Endothelial cell of umbilical vein (primary cell): ENCODE data around the gene CCDC107. TPM values are rescaled to one million over a fixed set of nuclear protein-coding genes. Genes with fewer than 3 reads are reported as not detected.

Source experiments
- BruUV-seq: library from RNA; stranded (reverse); fragments of 400-500 nt; replicated peaks from 2 replicates; lab custom pipeline; 2021; lab: Mats Ljungman, UMichigan
- CTCF ChIA-PET: fragments of 300-600, 350-600 bp; sonication (Branson Sonifier 250); formaldehyde crosslinking; loops from one replicate; lab custom pipeline; 2021; ENCODE audit warnings: antibody characterized with exemption, inconsistent platforms; lab: Charles Lee
- POLR2A ChIA-PET: fragments of 300-600, 350-600 bp; sonication (Branson Sonifier 250); formaldehyde crosslinking; loops from one replicate; lab custom pipeline; 2021; ENCODE audit warnings: antibody characterized with exemption, inconsistent platforms; lab: Charles Lee
- DNase-seq: peaks from one replicate; pipeline ENCODE4 v3.0.0-alpha.2; 2011; ENCODE audit warnings: low read depth, low spot score
- FAIRE-seq: peaks from 2 replicates; lab custom pipeline; 2011; peaks lifted over from hg19 to GRCh38; lab: Jason Lieb, UNC
- H2AFZ ChIP-seq: 2 replicates; pipeline ENCODE4 v1.6.0; 2012; ENCODE audit warnings: low read depth, low read length, control low read depth, inconsistent platforms
- H3K27ac ChIP-seq: 2 replicates; pipeline ENCODE4 v1.5.1; 2011; ENCODE audit warnings: low read depth, mild to moderate bottlenecking, control low read depth, low read length, moderate library complexity; ENCODE audit not compliant: insufficient read depth
- H3K27me3 ChIP-seq, 2 experiments: 2 replicates each; pipeline versions ENCODE4 v1.6.0 to v1.6.1; 2011; ENCODE audit warnings: low read length in 2 of 2, mixed read lengths in 1 of 2; ENCODE audit not compliant: control insufficient read depth in 2 of 2, insufficient read depth in 2 of 2
- H3K36me3 ChIP-seq, 2 experiments: 2 replicates in 1 of 2; 3 replicates in 1 of 2; pipeline ENCODE4 v1.5.1; 2011; ENCODE audit warnings: low read length in 2 of 2, mild to moderate bottlenecking in 1 of 2, moderate library complexity in 1 of 2; ENCODE audit not compliant: control insufficient read depth in 2 of 2, insufficient read depth in 2 of 2; ENCODE audit errors: extremely low read depth in 1 of 2
- H3K4me1 ChIP-seq: 3 replicates; pipeline ENCODE4 v1.5.1; 2011; ENCODE audit warnings: mild to moderate bottlenecking, low read length; ENCODE audit not compliant: control insufficient read depth, insufficient read depth; ENCODE audit errors: extremely low read depth
- H3K4me2 ChIP-seq: 2 replicates; pipeline ENCODE4 v1.6.1; 2011; ENCODE audit warnings: low read length, control low read depth, mixed read lengths; ENCODE audit not compliant: insufficient read depth
- H3K4me3 ChIP-seq, 3 experiments: fragments of 200-600 bp in 1 of 3; sonication (generic), shearing (Covaris generic) in 1 of 3; replicated peaks in 1 of 3; 2 replicates each; pipeline ENCODE4 v1.5.1; 2011 to 2016; ENCODE audit warnings: control low read depth in 3 of 3, low read length in 3 of 3, mild to moderate bottlenecking in 2 of 3, inconsistent platforms in 1 of 3, low read depth in 1 of 3, moderate library complexity in 1 of 3; ENCODE audit not compliant: insufficient read depth in 1 of 3
- H3K79me2 ChIP-seq: 2 replicates; pipeline ENCODE4 v1.6.0; 2012; ENCODE audit warnings: low read length, inconsistent platforms; ENCODE audit not compliant: control insufficient read depth, insufficient read depth
- H3K9ac ChIP-seq: replicated peaks from 2 replicates; pipeline ENCODE3; 2011; ENCODE audit warnings: low read length, control low read depth; ENCODE audit not compliant: insufficient read depth; ENCODE audit errors: extremely low read depth
- H3K9me1 ChIP-seq: replicated peaks from 3 replicates; pipeline ENCODE4 v1.6.0; 2011; ENCODE audit warnings: mild to moderate bottlenecking, low read length; ENCODE audit not compliant: control insufficient read depth, insufficient read depth; ENCODE audit errors: extremely low read depth
- H3K9me3 ChIP-seq: replicated peaks from 2 replicates; pipeline ENCODE4 v1.5.1; 2012; ENCODE audit warnings: low read length, inconsistent platforms; ENCODE audit not compliant: control insufficient read depth, insufficient read depth
- H4K20me1 ChIP-seq: replicated peaks from 2 replicates; pipeline ENCODE3; 2011; ENCODE audit warnings: mild to moderate bottlenecking, low read length; ENCODE audit not compliant: control insufficient read depth, insufficient read depth; ENCODE audit errors: extremely low read depth
- EZH2 ChIP-seq: IDR thresholded peaks from 2 replicates; pipeline ENCODE4 v1.6.1; 2012; ENCODE audit warnings: borderline replicate concordance, low read depth, mild to moderate bottlenecking, moderate library complexity, low read length, inconsistent platforms; ENCODE audit not compliant: severe bottlenecking
- FOS ChIP-seq: IDR thresholded peaks from 2 replicates; pipeline ENCODE4 v1.6.1; 2011; ENCODE audit warnings: mild to moderate bottlenecking, low read length, moderate library complexity, borderline replicate concordance; ENCODE audit not compliant: insufficient read depth
- GATA2 ChIP-seq: IDR thresholded peaks from 2 replicates; pipeline ENCODE4 v1.7.0; 2011; ENCODE audit warnings: low read depth, mild to moderate bottlenecking, moderate library complexity, mixed read lengths, low read length; ENCODE audit not compliant: insufficient read length, insufficient read depth
- JUN ChIP-seq: IDR thresholded peaks from 2 replicates; pipeline ENCODE4 v1.6.1; 2011; ENCODE audit warnings: borderline replicate concordance, low read depth; ENCODE audit not compliant: insufficient read length, insufficient read depth
- MYC ChIP-seq: IDR thresholded peaks from one replicate; pipeline ENCODE4 v1.6.1; 2011; ENCODE audit warnings: mild to moderate bottlenecking, low read depth, low read length
- POLR2A ChIP-seq: IDR thresholded peaks from 2 replicates; pipeline ENCODE4 v1.6.1; 2012; ENCODE audit warnings: low read depth, mild to moderate bottlenecking, control low read depth, low read length
- POLR2AphosphoS5 ChIP-seq: IDR thresholded peaks from 2 replicates; pipeline ENCODE4 v1.6.1; 2012; ENCODE audit warnings: low read depth, mild to moderate bottlenecking, control low read depth, low read length, moderate library complexity; ENCODE audit not compliant: insufficient read depth
- dilution Hi-C: fragments of 300-500 bp; cut with MboI; formaldehyde crosslinking; loops from one replicate; pipeline ENCODE4 v1.15.0; 2019; ENCODE audit warnings: low sequenced_read_pairs; ENCODE audit not compliant: extremely low pct_ligation_motif_present
- intact Hi-C: fragments of 100-400 bp; cut with micrococcal nuclease; formaldehyde crosslinking; loops from one replicate; pipeline ENCODE4 v1.10.0; 2022
- polyA plus RNA-seq, 4 experiments: library from polyadenylated mRNA; depleted of rRNA in 3 of 4; stranded (reverse) in 3 of 4; unstranded in 1 of 4; fragments of >200 nt; gene quantifications; 2 replicates each; pipeline versions ENCODE4 v1.2.1 to v1.2.3, GENCODE V29; 2011 to 2012; ENCODE audit warnings: missing spikeins in 1 of 4
- total RNA-seq: library from RNA; stranded (reverse); gene quantifications from 2 replicates; pipeline ENCODE4 v1.2.3, GENCODE V29; 2021
- TF ChIP-seq, protein P1 (sequence below): IDR thresholded peaks from 2 replicates; pipeline ENCODE4 v1.6.1; 2011; ENCODE audit not compliant: insufficient read depth, insufficient read length
- TF ChIP-seq, protein P2 (sequence below), 2 donors: IDR thresholded peaks; 1 replicate in 1 of 2; 2 replicates in 1 of 2; pipeline ENCODE4 v1.5.1; 2011; ENCODE audit warnings: low read length in 2 of 2, mild to moderate bottlenecking in 2 of 2, moderate library complexity in 2 of 2, control low read depth in 1 of 2, inconsistent platforms in 1 of 2, low read depth in 1 of 2; ENCODE audit not compliant: insufficient read depth in 1 of 2; ENCODE audit errors: extremely low read depth in 1 of 2

CCDC107 gene
- total and polyA plus RNA-seq, 2 donors (not counting 3 experiments of a cell fraction or from before 2014, with no cell fraction given), result 13.2 to 16.0 TPM

- BruUV-seq, result no TSS peak
- CTCF ChIA-PET, result interaction anchor here (2.0 kb wide), 1 partner anchor 10 kb away, joined by 15 read pairs; no protein-coding TSS in a partner anchor
- no peaks in the 10 kb centered on the region for H4K20me1 ChIP-seq
- H3K9ac ChIP-seq, result no peak overlapping the region
- TF ChIP-seq POLR2AphosphoS5, result no peak
- TF ChIP-seq EZH2, result no peak
- TF ChIP-seq, protein P1, sequence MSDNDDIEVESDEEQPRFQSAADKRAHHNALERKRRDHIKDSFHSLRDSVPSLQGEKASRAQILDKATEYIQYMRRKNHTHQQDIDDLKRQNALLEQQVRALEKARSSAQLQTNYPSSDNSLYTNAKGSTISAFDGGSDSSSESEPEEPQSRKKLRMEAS, result no peak
- no peak for TF ChIP-seq FOS
- TF ChIP-seq POLR2A, result no peak
- TF ChIP-seq, protein P2, sequence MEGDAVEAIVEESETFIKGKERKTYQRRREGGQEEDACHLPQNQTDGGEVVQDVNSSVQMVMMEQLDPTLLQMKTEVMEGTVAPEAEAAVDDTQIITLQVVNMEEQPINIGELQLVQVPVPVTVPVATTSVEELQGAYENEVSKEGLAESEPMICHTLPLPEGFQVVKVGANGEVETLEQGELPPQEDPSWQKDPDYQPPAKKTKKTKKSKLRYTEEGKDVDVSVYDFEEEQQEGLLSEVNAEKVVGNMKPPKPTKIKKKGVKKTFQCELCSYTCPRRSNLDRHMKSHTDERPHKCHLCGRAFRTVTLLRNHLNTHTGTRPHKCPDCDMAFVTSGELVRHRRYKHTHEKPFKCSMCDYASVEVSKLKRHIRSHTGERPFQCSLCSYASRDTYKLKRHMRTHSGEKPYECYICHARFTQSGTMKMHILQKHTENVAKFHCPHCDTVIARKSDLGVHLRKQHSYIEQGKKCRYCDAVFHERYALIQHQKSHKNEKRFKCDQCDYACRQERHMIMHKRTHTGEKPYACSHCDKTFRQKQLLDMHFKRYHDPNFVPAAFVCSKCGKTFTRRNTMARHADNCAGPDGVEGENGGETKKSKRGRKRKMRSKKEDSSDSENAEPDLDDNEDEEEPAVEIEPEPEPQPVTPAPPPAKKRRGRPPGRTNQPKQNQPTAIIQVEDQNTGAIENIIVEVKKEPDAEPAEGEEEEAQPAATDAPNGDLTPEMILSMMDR (IDR thresholded peaks at IDR 0.05; ENCODE audit: extremely low read depth in 1 of 2, insufficient read depth in 1 of 2, low read depth in 1 of 2, low read length in 2 of 2), result no peak
- no peak for TF ChIP-seq GATA2
- TF ChIP-seq JUN, result no peak
- no peak for TF ChIP-seq MYC
- H3K4me3 ChIP-seq, result no peak overlapping the region
- DNase-seq (no peak), FAIRE-seq (no peak)
- H2AFZ ChIP-seq, result no peak overlapping the region
- no peak overlapping the region for H3K27ac ChIP-seq
- H3K36me3 ChIP-seq, result peaks cover 63 to 81% of the 10 kb centered on the region in 2 experiments
- intact Hi-C loops (no loop called here), dilution Hi-C loops (no loop called here)
- POLR2A ChIA-PET, result no interaction called here
- no peaks in the 10 kb centered on the region for H3K9me1 ChIP-seq
- H3K27me3 ChIP-seq, result no peaks in the 10 kb centered on the region
- H3K4me2 ChIP-seq, result no peak overlapping the region
- H3K79me2 ChIP-seq, result no peaks in the 10 kb centered on the region
- H3K9me3 ChIP-seq, result no peaks in the 10 kb centered on the region
- H3K4me1 ChIP-seq, result no peaks in the 10 kb centered on the region
Measured at GRCh38 chr9:35706951-35707350, 48.9 kb downstream of the CCDC107 start.
